Mesendoderm (in vitro differentiated cells): ENCODE measurements around the gene TMEM14A. TPM values are rescaled to one million over a fixed set of nuclear protein-coding genes. Genes with fewer than 3 reads are reported as not detected.

ENCODE experiments used
- small RNA-seq: library from polyadenylated mRNA; stranded (forward); fragments of <200 nt; extraction: miRNeasy Mini kit (QIAGEN cat#:217004); gene quantifications from one replicate; pipeline ENCODE3, GENCODE V24; 2013; ENCODE audit not compliant: insufficient read depth

TMEM14A gene

Small RNAs within 50 kb of the gene (small RNA-seq; reads per million reads assigned to genes)
- gene AL109918.2, result not detected
